BE2C (cell line): Measurements from ENCODE around the gene NOVA2.
"Not testable (repeated sequence)": the region's sequence is repeated elsewhere in the genome, so short reads cannot be mapped to it uniquely, and the experiment has no call there.

Source experiments
- DNase-seq: peaks from one replicate; pipeline ENCODE4 v3.0.0-alpha.2; 2020
- H3K27me3 ChIP-seq: fragments of 250-450 bp; sonication (Bioruptor Pico); 2 replicates; pipeline ENCODE4 v1.5.1; 2020; ENCODE audit warnings: mild to moderate bottlenecking
- H3K36me3 ChIP-seq: fragments of 250-450 bp; sonication (Bioruptor Pico); 2 replicates; pipeline ENCODE4 v1.5.1; 2020; ENCODE audit warnings: mild to moderate bottlenecking
- H3K4me1 ChIP-seq: fragments of 250-450 bp; sonication (Bioruptor Pico); 2 replicates; pipeline ENCODE4 v1.5.1; 2020
- H3K4me3 ChIP-seq: 2 replicates; pipeline ENCODE4 v1.5.1; 2011; ENCODE audit warnings: low read depth, low read length
- H3K9me3 ChIP-seq: fragments of 250-450 bp; sonication (Bioruptor Pico); 2 replicates; pipeline ENCODE4 v1.5.1; 2020
- TF ChIP-seq, protein P1 (sequence below): IDR thresholded peaks from 2 replicates; pipeline ENCODE4 v1.5.1; 2012; ENCODE audit warnings: mild to moderate bottlenecking, low read depth, low read length

Gene NOVA2

DNA sequence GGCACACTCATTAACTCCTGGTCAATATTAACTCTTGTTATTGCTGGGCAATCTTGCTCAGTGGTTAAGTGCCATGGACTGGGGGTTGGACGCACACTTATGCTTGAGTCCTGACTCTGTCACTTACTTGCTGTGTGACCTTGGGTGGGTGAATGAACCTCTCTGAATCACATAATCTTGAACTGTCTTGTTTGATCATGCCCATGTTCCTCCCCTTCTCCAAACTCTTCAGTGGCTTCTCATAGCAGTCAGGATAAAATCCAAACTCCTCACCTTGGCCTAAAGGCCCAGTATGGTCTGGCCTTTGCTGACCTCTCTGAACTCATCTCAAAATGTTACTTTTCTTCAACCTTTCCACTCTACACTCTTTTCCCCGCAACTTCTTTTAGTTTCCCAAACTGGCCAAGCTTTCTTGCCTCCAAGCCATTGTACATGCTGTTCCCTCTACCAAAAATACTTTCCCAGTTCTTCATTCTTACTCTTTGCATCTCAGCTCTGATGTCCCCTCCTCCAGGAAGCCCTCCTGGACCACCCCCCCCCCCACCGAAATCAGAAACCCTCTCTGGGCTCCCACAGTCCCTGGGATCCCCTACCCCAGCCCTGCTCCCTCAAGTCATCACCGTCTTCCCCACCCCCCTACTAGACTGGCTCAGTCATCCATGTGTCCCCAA is 73.6 kb downstream of the NOVA2 start:
- no peak for DNase-seq
- no peak overlapping the region for H3K4me3 ChIP-seq
- no peaks in the 10 kb centered on the region for H3K9me3 ChIP-seq
- H3K27me3 ChIP-seq = no peaks in the 10 kb centered on the region
- peaks cover 17% of the 10 kb centered on the region for H3K36me3 ChIP-seq
- no peaks in the 10 kb centered on the region for H3K4me1 ChIP-seq
- TF ChIP-seq, protein P1, sequence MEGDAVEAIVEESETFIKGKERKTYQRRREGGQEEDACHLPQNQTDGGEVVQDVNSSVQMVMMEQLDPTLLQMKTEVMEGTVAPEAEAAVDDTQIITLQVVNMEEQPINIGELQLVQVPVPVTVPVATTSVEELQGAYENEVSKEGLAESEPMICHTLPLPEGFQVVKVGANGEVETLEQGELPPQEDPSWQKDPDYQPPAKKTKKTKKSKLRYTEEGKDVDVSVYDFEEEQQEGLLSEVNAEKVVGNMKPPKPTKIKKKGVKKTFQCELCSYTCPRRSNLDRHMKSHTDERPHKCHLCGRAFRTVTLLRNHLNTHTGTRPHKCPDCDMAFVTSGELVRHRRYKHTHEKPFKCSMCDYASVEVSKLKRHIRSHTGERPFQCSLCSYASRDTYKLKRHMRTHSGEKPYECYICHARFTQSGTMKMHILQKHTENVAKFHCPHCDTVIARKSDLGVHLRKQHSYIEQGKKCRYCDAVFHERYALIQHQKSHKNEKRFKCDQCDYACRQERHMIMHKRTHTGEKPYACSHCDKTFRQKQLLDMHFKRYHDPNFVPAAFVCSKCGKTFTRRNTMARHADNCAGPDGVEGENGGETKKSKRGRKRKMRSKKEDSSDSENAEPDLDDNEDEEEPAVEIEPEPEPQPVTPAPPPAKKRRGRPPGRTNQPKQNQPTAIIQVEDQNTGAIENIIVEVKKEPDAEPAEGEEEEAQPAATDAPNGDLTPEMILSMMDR = no peak

DNA sequence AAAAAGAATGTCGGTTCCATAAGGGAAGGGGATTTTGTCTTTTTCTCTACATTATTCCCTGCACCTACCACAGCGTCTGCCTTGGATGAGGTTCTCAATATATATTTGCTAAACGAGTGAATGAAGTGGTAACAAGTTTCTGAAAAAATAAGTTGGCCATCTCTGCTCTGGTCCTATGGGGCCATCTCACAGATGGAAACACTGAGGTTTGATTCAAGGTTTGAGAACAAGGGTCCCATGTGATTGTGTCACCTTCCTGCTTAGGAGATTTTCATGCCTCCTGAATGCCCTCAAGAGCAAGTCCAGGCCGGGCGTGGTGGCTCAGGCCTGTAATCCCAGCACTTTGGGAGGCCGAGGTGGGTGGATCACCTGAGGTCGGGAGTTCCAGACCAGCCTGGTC is 74.4 kb downstream of the NOVA2 start:
- Histone ChIP-seq H3K4me1 (no peaks in the 10 kb centered on the region), H3K27me3 (no peaks in the 10 kb centered on the region), H3K4me3 (no peak overlapping the region), H3K36me3 (peaks cover 17% of the 10 kb centered on the region), H3K9me3 (no peaks in the 10 kb centered on the region)
- TF ChIP-seq, protein P1 = no peak
- no peak for DNase-seq

DNA sequence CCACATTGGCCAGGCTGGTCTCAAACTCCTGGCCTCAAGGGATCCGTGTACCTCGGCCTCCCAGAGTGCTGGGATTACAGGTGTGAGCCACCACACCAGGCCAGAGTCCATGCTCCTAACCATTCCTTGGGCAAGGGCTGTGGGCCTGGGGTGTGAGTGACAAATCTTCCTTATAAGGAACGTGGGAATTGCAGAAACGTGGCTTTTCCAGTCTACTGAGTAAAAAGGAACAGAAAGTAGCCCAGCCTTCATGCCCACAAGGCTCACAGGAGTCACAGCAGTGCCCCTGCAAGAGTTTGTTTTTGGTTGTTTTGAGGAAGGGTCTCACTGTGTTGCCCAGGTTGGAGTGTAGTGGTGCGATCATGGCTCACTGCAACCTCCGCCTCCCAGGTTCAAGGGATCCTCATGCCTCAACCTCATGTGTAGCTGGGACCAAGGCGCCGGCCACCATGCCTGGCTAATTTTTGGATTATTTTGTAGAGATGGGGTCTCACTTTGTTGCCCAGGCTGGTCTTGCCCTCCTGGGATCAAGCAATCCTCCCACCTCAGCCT is 76.3 kb downstream of the NOVA2 start:
- Histone ChIP-seq H3K4me1 (no peaks in the 10 kb centered on the region), H3K4me3 (no peak overlapping the region), H3K36me3 (peaks cover 17% of the 10 kb centered on the region), H3K9me3 (no peaks in the 10 kb centered on the region), H3K27me3 (no peaks in the 10 kb centered on the region)
- no peak for DNase-seq
- TF ChIP-seq, protein P1 = no peak

- not testable (repeated sequence) for H3K4me1 ChIP-seq, H3K4me3 ChIP-seq, DNase-seq, H3K9me3 ChIP-seq, H3K27me3 ChIP-seq
- peaks cover 17% of the 10 kb centered on the region for H3K36me3 ChIP-seq
Observed at GRCh38 chr19:45895983-45896599, 77.6 kb downstream of the NOVA2 start.

GRCh38 chr19:45895519-45895972 is 78.1 kb downstream of the NOVA2 start:
- H3K27me3 ChIP-seq = no peaks in the 10 kb centered on the region
- H3K4me3 ChIP-seq = no peak overlapping the region
- TF ChIP-seq, protein P1 = no peak
- peaks cover 17% of the 10 kb centered on the region for H3K36me3 ChIP-seq
- no peaks in the 10 kb centered on the region for H3K4me1 ChIP-seq
- no peaks in the 10 kb centered on the region for H3K9me3 ChIP-seq
- no peak for DNase-seq

DNA sequence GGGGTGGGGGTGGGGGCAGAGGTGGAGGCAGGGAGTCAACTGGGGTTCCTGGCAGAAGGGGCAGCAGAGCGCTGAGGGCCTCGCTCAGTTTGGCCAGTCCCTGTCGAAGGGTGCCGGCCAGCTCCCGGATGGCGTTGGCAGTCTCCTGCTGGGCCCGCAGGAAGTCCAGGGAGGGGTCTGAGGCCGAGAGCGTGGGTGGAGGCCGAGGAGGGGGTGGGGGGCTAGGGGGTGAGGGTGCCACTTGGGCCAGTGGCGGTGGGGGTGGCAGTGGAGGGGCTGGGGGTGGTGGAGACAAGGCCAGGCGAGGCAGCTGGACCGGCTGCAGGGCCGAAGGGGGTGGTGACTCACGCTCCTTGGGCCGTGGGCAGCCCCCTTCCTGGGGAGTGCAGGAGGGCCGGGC is 82.8 kb downstream of the NOVA2 start:
- TF ChIP-seq, protein P1 = no peak
- DNase-seq = no peak
- no peaks in the 10 kb centered on the region for H3K27me3 ChIP-seq
- H3K4me3 ChIP-seq = no peak overlapping the region
- H3K36me3 ChIP-seq = no peaks in the 10 kb centered on the region; the same call in 1 of the 2 replicates
- H3K4me1 ChIP-seq = no peaks in the 10 kb centered on the region
- no peaks in the 10 kb centered on the region for H3K9me3 ChIP-seq
